Neural progenitor cell (in vitro differentiated cells): ENCODE data around the gene PARD3B.

Experiments used
- EZH2 ChIP-seq: fragments of 200-600 bp; sonication (generic); IDR thresholded peaks from 2 replicates; pipeline ENCODE4 v1.6.1; 2017; ENCODE audit warnings: antibody characterized with exemption, mild to moderate bottlenecking, moderate library complexity
- TF ChIP-seq, protein P1 (sequence below): fragments of 200-600 bp; sonication (generic); IDR thresholded peaks from 2 replicates; pipeline ENCODE4 v1.5.1; 2017; ENCODE audit warnings: antibody characterized with exemption, mild to moderate bottlenecking

DNA sequence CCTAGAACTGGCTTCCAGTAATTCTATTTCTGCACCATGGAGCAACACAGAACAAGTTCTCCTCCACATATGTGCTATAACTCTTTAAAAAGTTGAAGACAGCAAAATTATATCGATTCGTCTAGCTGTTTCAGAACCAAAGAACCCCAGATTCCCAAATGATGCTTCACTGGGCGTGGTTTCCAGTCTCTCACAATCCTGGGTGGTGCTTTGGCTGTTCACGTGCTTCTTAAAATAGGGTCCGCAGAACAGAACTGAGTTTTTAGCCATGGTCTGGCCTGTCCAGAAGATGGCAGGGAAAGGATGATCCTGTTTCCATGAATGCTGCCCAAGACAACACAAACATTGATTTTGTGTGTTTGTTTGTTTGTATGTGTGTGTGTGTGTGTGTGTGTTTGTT is 37.6 kb upstream of the PARD3B start:
- TF ChIP-seq EZH2, result no peak
- TF ChIP-seq, protein P1, sequence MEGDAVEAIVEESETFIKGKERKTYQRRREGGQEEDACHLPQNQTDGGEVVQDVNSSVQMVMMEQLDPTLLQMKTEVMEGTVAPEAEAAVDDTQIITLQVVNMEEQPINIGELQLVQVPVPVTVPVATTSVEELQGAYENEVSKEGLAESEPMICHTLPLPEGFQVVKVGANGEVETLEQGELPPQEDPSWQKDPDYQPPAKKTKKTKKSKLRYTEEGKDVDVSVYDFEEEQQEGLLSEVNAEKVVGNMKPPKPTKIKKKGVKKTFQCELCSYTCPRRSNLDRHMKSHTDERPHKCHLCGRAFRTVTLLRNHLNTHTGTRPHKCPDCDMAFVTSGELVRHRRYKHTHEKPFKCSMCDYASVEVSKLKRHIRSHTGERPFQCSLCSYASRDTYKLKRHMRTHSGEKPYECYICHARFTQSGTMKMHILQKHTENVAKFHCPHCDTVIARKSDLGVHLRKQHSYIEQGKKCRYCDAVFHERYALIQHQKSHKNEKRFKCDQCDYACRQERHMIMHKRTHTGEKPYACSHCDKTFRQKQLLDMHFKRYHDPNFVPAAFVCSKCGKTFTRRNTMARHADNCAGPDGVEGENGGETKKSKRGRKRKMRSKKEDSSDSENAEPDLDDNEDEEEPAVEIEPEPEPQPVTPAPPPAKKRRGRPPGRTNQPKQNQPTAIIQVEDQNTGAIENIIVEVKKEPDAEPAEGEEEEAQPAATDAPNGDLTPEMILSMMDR, result no peak
